Esophagus mucosa (tissue), 1 donor: ENCODE data around the gene PCYT1A. TPM values are rescaled to one million over a fixed set of nuclear protein-coding genes. Genes with fewer than 3 reads are reported as not detected.
"Not testable (repeated sequence)": the region's sequence is repeated elsewhere in the genome, so short reads cannot be mapped to it uniquely, and the experiment has no call there.

Experiments used
- ATAC-seq: fragments of 200-7000 bp; cut with Tn5 transposase; one replicate; pipeline ENCODE4 v1.9.1; 2020
- total RNA-seq: library from RNA; stranded (reverse); gene quantifications from one replicate; pipeline ENCODE4 v1.2.4, GENCODE V29; 2023
- donor health status: DM: yes; HTN: yes; CAD: no.

Gene PCYT1A
- total RNA-seq, 1 donor from 2014 or later, result 49.2 TPM

DNA sequence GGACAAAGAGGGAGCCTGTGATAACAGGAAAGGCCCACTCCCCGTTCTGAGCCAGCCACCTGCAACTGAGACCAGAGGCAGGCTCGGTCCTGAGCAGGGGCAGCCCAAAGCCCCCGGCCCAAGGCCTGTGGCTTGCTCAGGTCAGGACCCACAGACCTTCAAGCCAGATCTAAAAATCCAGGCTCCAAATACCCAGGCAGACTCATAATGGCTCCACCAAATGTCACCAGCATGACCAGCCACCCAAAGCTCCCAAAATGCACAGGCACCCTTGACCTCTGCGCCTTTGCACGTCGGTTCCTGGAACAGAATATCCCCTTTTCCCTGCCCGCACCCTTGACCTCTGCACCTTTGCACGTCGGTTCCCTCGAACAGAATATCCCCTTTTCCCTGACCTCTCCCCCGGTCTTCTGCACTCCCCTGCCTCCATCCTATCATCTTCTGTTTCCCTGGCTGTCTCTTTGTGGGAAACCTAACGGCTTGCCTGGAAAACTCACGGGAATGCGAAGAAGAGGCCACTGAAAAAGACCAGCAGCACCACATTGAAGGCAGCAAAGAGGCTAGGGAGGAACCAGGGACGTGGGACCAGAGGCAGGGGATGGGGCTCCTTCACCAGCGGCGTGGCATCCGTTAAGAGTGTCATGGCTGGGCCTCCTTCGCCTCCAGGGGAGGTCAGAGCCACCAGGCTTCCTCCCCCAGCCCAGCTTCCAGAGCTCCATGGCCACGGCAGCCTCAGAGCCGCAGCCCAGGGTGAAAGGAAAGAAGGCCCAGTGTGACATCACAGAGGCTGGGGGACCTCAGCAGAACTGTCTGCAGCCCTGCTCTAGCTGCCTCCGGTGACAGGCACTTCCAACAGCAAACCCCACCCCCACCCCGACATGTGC, 76.6 kb downstream of the PCYT1A start, which contains the start of gene ZDHHC19:
TSS of gene ZDHHC19 (minus strand) at position 728 of the 884 bp plus-strand sequence. CDS start at position 643, 85 bp downstream.
- ATAC-seq, result no peak

DNA sequence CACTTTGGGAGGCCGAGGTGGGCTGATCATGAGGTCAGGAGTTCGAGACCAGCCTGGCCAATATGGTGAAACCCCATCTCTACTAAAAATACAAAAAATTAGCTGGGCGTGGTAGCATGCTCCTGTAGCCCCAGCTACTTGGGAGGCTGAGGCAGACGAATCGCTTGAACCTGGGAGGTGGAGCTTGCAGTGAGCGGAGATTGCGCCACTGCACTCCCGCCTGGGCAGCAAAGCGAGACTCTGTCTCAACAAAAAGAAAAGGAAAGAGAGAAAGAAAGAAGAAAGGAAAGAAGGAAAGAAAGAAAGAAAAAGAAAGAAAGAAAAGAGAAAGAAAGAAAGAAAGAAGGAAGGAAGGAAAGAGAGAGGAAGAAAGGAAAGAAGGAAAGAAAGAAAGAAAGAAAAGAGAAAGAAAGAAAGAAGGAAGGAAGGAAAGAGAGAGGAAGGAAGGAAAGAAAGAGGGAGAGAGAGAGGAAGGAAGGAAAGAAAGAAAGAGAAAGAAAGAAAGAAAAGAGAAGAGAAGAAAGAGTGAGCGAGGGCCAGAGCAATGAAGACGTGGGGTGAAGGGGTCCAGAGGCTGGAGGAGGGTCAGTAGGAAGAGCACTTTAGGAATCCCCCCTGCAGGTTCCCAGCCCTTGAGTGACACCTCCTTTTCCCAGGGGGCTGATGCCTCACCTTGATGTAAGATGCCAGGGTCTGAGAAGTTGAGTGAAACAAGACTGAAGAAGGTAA, 77.4 kb downstream of the PCYT1A start:
- not testable (repeated sequence) for ATAC-seq

DNA sequence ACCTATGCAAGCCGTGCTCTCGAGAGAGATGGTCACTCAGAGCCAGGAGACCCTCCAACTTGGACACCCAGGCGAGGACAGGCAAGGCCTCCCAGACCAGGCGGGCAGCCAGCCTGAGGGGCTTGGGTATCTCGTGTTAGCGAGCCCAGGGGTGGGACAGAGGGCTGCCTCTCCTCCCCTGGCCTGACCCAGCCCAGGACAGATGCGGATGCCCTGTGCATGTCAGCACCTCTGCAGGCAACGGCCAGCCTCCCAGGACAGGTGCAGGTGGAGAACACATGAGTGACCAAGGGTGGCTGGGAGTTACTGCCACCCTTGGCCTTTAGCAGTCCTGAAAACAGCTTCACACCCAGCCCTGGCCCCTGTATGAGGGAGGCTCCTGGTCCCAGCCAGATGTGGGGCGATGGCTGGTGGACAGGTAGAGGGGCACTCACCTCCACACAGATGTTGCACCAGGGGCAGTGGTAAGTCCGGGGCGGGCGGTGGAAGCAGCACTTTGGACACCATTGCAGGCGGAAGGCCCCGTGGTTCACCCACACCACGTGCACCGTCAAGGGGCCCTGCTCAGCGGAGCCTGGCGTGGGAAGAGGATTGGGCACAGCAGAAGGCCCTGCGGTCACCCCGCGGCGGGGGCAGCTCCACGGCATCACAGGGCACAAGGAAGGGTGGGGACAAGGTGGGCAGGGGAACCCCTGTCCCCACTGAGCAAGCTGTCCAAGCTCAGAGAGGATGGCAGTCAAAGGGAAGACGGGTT, 78.4 kb downstream of the PCYT1A start:
- peak; percentile 24 for ATAC-seq

DNA sequence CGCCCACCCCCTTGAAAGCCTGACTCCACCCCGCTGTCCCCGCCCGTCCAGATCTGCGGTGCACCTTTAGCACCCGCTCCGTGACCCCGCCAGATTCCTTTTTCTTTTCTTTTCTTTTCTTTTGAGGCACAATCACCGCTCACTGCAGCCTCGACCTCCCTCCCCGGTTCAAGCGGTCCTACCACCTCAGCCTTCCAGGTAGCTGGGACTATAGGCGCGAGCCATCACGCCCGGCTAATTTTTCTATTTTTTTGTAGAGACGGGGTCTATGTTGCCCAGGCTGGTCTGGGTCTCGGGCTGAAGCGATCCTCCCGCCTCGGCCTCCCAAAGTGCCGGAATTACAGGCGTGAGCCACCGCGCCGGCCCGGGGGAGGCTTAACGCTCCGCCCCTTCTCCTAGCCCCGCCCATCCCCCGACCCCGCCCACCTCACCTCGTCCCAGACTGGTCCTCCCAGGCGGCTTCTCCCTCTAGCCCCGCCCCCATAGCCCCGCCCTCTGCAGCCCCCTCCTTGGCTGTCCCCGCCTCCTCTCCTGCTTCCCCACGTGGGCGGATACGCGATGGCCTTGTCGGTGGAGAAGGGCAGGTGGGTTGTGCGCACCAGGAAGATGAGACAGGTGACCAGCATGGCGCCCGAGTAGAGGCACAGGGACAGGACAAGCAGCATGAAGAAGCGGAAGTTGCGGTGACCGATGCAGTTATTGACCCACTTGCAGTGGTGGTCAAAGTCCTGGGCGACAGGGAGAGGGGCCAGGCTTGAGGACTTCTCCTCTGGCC, 79.5 kb downstream of the PCYT1A start:
- ATAC-seq, result peak; percentile 55

DNA sequence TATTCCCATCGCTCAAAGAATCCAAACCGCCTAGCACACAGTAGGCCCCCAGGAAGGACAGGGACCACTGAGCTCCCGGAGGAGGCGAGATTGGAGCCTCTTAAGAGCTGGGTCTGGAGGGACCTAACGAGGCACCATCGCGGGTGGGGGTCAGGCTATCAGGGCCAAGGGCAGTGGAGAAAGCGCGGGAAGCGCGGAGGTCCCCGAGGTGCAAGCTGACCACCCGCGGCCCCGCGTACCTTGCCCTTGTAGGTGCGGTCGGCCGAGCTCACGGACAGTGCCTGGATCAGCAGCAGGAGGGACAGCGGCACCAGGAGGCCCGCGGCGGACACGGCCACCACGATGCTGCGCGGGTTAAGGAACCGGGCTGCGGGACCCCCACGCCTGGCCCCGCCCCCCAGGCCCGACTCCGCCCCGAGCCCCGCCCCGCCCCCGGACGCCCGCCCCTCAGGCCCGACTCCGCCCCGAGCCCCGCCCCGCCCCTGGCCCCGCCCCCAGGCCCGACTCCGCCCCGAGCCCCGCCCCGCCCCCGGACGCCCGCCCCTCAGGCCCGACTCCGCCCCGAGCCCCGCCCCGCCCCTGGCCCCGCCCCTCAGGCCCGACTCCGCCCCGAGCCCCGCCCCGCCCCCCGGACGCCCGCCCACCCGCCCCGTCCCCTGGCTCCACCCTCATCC, 80.2 kb downstream of the PCYT1A start:
- ATAC-seq, result peak; percentile 42

DNA sequence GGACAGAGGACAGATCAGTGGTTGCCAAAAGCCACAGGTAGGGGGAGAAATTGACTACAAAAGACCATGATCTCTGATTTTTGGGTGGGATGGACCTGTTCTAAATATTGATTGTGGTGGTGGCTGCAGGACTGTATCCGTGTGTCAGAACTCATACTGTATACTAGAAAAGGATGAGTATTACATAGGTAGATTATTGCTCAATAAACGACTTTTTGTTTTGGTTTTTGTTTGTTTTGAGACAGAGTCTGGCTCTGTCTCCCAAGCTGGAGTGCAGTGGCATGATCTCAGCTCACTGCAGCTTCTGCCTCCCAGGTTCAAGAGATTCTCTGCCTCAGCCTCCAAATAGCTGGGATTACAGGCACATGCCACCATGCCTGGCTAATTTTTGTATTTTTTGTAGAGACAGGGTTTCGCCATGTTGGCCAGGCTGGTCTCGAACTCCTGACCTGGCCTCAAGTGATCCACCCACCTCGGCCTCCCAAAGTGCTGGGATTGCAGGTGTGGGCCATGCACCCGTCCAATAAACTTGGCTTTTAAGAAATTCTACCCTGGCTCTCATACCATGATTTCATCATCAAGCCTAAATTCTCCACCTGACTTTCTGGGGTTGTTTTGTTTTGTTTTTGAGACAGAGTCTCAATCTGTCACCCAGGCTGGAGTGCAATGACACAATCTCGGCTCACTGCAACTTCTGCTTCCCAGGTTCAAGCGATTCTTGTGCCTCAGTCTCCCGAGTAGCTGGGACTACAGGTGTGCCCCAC, 81.9 kb downstream of the PCYT1A start:
- not testable (repeated sequence) for ATAC-seq

DNA sequence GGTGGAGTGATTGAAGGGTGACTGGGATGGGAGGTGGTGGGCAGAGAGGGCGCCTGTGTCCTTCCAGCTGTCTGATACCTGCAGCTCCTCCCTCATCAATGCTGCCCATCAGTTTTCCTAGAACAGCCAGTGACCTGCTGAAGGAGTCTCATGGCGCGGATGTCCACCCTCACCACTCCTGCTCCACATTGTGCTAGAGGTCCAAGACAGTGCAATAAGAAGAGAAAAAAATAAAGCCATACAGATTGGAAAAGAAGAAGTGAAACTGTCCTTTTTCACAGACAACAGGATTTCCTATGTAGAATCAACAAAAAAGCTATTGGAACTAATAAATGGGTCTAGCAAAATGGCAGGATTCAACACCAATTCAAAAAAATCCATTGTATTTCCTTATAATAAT, 83.7 kb downstream of the PCYT1A start:
- ATAC-seq, result no peak

DNA sequence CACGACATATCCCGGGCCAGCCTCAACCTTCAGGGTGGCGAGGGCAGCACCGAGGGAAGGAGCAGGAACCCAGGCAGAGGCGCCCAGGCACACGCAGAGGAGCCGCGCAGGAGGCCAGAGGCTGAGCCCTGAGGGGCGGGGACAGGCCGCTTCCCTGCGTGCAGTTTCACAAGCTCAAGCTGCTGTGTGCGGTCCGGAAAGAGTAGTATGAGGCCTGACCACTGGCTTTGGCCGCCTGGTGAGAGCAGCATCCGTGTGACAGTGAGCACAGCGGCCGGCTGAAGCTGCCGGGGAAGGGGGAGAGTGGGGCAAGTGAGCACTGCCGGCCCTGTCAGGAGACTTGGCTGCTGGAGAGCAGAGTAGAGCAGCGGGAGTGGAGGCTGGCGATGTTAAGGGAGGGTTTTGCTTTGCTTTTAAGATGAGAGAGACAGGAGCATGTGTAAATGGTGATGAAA, 85.0 kb downstream of the PCYT1A start:
- peak; percentile 18 for ATAC-seq

DNA sequence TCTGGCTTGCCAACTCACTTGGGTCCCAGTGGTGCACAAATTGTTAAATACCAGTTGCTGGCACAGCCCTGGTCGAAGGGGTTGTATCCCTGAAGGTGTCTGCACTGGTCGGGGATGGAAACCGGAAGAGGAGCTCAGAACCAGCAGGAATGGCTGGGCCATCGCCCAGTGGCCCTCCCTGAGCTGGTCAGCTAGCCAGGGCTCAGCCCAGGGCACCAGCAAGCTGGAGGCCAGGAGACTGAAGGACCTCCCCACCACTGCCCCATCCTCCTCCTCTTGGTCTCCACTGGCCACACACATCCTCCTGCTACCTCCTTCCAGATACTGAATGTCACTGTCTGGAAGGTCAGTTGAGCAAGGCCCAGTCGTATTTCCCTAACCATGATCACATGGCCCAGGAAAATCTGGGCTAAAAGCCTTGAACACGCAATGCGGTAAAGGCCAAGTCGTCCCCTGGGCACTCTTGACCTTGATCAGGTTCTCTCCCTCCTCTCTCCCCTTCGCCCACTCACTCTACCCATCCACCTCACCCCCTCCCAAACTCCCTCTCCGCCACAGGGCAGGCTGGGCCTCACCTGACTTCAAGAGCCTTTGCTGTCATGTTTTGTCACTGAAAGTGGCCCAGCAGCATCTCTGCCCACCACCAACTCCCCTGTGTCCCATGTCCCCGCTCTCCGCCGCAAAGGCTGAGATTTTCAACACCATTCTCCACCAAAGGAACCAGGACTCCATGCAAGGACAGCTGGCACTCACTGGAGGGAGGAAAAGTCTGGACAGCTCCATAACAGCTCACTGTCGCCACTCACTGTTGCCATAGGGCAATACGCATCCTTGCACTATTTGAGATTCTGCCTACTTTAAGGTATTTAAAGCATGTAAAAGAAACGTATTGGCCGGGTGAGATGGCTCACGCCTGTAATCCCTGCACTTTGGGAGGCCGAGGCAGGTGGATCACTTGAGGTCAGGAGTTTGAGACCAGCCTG, 88.5 kb downstream of the PCYT1A start:
- ATAC-seq, result no peak

DNA sequence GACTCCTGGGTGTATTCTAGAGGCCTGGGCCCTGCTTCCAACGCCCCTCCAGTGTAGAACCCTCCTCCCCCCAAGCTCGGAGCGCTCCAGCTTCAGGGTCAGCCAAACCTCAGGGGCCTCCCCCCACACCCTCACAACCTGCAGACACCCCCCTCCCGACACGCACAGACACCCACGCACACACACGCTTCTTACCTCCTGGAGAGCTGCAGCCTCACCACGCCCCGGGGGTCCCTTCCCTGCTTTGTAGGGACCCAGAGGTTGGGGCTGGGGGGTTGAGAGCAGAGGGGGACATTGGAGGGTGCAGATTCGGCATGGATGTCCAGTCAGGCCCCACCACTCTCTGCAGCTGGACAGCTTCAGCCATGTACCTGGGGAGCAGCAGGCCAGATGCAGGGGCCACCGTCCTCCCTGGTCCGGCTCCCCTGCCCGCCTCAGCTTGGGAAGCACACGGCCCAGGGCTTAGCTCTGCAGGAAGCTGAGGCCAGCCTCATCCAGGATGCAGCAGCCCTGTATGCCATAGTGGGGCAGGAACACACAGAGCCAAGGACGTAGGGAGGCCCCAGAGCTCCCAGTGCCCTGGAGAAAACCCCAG, 89.3 kb downstream of the PCYT1A start:
- ATAC-seq, result no peak

DNA sequence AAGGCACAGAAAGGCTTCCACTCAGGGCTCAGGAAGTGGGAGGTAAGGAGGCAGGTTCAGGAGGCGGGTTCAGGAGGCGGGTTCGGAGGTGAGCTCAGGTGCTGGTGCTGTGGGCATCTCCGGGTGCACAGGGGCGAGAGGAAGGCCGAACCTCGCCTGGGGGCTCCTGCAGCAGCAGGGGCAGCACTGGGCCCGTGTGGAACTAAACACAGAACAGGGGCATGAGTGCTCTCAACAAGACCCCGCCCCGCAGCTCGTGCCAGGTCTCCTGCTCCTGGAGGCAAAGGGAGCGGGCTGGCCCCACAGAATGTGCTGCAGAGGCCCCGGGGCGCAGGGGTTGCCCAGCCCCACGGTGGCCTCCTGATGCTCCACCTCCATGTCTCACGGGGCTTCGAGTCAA, 90.0 kb downstream of the PCYT1A start:
- ATAC-seq, result no peak

DNA sequence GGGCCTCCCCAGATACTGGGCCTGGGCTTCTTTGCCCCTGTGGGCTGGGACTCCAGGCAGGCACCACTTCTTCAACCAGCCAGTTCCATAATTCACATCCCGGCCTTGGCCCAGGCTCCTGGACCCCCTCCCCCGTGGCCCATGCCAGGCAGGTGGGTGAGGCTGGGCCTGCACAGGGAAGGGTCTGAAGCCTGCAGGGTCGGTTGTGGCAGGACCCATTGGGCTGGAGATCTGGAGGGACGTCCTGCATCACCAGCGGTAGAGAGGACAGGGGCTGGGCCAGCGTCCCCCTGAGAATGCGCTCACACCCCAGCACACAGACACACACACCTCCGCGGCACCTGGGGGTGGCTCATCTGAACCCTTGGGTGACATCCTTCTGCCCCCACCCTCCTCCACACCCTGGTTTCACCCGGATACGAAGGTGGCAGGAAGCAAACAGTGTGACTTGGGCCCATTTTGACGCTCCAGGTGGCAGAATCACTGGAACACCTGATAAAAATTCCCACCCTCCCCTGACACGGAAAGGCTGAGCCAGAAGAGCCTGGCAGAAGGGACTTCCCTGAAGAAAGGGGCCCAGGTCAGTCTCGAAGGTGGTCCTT, 91.8 kb downstream of the PCYT1A start:
- no peak for ATAC-seq

DNA sequence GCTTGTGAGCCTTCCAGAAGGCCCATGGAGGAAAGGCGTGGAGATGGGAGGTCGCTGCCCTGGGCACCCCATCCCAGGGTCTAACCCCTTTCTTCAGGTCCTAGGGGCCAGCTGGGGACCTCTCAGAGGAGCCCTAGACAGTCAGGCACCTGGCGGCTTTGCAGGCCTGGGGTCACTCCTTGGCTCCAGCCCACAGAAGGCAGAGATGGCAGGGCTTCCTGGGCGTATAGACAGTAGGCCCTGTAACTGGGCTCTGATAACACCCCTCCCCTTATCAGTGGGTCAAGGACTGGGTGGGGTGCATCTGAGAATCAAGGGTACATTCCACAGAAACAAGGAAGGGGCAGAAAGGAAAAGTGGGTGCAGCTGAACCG, 93.0 kb downstream of the PCYT1A start:
- ATAC-seq, result no peak

DNA sequence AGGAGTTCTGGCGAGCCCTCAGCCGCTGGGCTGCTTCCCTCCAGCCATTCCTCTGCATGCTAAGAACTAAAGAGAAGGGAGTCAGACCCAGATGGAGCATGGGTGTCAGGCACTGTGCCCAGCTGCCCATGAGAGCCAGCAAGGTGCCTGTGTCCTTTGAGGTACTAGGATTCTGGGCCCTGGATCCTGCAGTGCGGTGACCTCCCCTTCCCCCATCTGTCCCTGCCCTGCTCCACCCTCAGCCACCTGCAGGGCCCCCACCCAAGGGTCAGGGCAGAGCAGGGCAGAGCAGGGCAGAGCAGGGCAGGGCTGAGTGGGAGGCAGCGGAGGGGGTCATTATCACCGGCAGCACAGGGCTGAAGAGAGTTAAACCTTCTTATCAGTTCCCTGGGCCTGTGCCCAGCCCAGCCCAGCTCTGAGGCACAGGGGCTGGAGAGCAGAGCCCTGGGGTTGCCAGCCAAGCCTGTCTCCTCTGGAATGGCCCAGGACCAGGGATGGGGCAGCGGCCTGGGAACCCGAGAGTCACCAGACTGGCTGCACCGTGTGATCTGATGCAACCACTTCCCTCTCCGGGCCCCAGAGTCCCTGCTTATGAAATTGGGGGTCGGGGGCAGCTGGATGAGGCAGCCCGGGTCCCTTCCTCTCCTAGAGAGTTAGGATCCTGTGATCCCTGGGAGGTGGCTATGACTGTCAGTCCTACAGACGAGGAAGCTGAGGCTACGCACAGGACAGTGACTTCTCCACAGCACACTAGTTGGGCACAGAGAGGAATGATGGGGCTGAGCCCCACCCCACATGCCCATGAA, 93.6 kb downstream of the PCYT1A start:
- no peak for ATAC-seq

DNA sequence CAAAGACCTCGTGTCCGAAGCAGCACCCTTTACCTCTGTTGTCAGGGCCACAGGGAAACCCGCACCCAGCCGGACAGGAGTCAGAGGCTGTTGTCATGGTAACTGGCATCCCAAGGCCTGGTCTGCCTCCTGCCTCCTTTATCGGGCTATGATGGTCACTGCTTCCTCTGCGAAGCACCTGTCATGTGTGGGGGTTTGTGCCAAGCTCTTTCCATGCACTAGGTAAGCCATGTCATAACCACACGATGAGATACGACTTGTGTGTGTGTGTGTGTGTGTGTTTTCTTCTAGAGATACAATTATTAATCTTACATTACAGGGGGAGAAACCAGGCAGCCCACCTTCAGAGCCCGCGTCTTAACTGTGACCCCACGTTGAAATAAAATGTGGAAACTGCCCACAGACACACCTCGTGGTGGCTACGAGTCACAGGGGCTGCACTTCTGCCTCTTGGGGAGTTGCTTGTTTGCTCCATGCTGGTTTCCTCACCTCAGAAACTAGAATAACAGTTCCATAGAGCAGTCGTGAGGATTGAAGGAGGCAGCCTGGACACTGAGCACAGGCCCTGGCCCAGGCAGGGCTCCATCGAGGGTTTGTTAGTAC, 94.3 kb downstream of the PCYT1A start:
- no peak for ATAC-seq

DNA sequence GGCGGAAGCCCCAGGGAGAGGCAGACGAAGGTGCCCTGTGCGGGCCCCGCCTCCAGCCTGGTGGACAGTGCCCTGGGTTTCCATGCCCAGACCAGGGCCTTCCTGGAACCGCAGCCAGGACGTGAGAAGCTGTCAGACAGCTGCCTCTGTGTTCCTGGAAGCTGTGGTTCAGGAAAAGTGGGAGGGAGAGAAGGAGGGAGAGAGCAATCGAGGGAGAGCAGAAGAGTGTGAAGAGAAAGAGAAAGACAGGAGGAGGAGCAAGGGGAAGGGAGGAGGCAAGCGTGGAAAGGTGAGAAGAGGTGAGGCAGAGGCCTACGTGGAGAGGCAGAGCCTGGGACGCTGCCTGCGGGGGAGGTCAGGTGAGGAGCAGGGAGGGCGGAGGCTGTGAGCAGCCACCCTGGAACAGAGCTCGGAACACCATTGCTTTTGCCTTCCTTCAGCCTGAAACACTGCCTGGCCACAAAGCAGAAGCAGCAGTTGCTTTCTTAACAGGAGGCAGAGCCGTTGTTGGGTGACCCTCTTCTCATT, 94.9 kb downstream of the PCYT1A start:
- peak; percentile 40 for ATAC-seq

DNA sequence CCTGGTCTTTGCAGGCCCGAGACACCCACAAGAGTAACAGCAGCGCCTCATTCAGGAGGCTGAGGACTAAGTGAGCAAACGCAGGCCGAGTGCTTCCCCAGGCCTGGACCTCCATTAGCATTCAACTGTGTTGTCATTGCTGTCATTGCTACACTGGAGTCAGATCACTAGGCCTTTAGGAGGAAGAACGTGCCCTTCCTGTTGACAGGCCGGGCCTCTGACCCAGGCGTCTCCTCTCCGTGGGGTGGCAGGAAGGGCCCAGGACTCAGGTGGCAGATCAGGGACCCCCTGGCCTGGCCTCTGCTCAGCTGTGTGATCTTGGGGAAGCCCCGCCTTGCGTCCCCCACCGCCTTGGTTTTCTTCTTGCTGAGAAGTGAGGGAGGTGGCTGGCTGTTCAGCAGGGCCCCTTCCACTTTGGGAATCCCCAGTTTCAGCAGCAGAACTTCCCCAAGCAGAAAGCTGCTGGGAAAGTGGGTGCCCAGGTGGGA, 95.4 kb downstream of the PCYT1A start:
- ATAC-seq, result peak; percentile 11
